ENCODE results near the gene ZNF576.

The ZNF576 gene

DNA sequence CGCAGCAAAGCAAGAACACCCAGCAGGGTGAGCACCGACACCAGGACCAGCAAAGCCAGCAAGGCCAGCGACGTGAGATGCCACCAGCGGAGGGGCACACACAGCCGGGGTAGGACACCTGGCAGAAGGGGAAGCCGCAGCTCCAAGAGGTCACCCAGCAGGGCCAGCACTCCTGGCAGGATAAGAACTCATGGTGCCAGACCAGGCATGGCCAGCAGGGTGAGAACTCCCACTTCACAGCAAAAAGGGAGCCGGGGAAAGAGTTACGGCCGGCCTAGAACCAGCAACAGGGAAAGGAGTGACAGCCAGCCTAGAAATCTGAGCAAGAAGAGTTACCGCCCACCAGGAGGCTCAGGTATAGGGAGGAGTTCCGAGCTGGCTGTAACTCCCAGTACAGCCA lies 16.0 kb downstream of the ZNF576 start:
- no peak for DNase-seq (ENCODE audit: low read depth)
- TF ChIP-seq, protein P1, sequence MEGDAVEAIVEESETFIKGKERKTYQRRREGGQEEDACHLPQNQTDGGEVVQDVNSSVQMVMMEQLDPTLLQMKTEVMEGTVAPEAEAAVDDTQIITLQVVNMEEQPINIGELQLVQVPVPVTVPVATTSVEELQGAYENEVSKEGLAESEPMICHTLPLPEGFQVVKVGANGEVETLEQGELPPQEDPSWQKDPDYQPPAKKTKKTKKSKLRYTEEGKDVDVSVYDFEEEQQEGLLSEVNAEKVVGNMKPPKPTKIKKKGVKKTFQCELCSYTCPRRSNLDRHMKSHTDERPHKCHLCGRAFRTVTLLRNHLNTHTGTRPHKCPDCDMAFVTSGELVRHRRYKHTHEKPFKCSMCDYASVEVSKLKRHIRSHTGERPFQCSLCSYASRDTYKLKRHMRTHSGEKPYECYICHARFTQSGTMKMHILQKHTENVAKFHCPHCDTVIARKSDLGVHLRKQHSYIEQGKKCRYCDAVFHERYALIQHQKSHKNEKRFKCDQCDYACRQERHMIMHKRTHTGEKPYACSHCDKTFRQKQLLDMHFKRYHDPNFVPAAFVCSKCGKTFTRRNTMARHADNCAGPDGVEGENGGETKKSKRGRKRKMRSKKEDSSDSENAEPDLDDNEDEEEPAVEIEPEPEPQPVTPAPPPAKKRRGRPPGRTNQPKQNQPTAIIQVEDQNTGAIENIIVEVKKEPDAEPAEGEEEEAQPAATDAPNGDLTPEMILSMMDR (IDR thresholded peaks at IDR 0.05; ENCODE audit: control insufficient read depth, extremely low read depth, insufficient read depth), result no peak
- H3K4me3 ChIP-seq (ENCODE audit: low read depth, low read length), result no peak overlapping the region

GRCh38 chr19:43616306-43616705 lies 19.9 kb downstream of the ZNF576 start:
- TF ChIP-seq, protein P1 (IDR thresholded peaks at IDR 0.05; ENCODE audit: control insufficient read depth, extremely low read depth, insufficient read depth), result no peak
- H3K4me3 ChIP-seq (ENCODE audit: low read depth, low read length), result no peak overlapping the region
- no peak for DNase-seq (ENCODE audit: low read depth)

GRCh38 chr19:43616954-43617353 lies 20.6 kb downstream of the ZNF576 start:
- no peak for DNase-seq (ENCODE audit: low read depth)
- H3K4me3 ChIP-seq (ENCODE audit: low read depth, low read length), result no peak overlapping the region
- TF ChIP-seq, protein P1 (IDR thresholded peaks at IDR 0.05; ENCODE audit: control insufficient read depth, extremely low read depth, insufficient read depth), result no peak

DNA sequence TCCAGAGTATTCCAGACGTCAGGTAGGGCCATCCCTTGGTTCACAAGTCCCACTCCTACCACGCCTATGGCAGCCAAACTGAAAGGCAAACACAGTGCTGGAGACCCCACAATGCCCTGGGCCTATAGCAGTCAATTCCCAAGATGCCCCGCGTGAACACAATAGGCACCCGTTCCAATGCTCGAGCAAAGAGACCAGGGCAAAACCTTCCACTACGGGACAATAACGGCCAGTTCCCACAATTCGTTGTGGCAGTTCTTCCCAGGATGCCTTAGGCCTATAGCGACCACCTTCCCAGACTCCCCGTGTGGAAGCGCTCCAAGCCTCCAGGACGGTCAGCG lies 22.5 kb downstream of the ZNF576 start:
- DNase-seq (ENCODE audit: low read depth), result no peak
- H3K4me3 ChIP-seq (ENCODE audit: low read depth, low read length), result peak overlapping the region; percentile 65
- TF ChIP-seq, protein P1 (IDR thresholded peaks at IDR 0.05; ENCODE audit: control insufficient read depth, extremely low read depth, insufficient read depth), result no peak

DNA sequence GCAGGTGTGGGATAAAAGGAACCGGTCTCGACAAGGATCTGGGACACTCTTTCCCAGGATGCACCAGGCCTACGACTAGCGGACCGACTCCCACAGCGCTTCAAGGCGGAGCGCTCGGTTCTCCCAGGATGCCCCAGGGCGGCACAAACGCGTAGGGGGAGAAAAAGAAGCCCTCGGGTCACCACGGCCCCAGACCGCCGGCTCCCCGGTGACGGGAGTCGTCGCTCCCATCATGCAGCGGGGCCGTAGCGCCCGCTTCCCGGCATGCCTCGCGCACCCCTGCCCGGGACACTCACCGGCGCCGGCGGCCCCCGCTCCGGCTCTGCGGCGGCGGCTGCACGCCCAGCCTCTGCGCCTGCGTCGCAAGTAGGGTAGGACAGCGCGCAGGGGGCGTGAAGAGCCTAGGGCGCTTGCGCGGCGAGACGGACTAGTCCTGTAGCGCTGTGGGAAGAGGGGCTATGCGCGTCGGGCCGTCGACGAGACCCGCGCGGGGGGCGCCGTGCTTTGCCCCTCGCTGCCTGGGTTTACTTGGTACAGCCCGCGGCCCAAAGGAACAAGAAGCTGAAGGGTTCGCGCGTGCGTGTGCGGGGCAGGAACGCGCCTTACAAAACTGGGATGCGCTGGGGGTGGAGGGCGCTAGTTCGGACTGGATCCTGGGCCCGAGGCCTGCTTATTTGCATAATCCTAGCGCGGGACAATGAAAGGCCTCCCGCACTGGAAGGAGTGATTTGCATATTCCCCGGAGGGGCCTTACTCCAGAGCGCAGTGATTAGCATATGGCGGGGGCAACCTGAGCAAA lies 23.1 kb downstream of the ZNF576 start, which contains the start of gene ZNF428:
ZNF428 (minus strand) TSS at position 368 of the 799 bp plus-strand sequence. CDS start 5,325 bp downstream, outside the sequence.
- TF ChIP-seq, protein P1 (IDR thresholded peaks at IDR 0.05; ENCODE audit: control insufficient read depth, extremely low read depth, insufficient read depth), result no peak
- peak within 1 kb of the TSS; percentile 65 for H3K4me3 ChIP-seq (ENCODE audit: low read depth, low read length)
- peak; percentile 48 for DNase-seq (ENCODE audit: low read depth)

DNA sequence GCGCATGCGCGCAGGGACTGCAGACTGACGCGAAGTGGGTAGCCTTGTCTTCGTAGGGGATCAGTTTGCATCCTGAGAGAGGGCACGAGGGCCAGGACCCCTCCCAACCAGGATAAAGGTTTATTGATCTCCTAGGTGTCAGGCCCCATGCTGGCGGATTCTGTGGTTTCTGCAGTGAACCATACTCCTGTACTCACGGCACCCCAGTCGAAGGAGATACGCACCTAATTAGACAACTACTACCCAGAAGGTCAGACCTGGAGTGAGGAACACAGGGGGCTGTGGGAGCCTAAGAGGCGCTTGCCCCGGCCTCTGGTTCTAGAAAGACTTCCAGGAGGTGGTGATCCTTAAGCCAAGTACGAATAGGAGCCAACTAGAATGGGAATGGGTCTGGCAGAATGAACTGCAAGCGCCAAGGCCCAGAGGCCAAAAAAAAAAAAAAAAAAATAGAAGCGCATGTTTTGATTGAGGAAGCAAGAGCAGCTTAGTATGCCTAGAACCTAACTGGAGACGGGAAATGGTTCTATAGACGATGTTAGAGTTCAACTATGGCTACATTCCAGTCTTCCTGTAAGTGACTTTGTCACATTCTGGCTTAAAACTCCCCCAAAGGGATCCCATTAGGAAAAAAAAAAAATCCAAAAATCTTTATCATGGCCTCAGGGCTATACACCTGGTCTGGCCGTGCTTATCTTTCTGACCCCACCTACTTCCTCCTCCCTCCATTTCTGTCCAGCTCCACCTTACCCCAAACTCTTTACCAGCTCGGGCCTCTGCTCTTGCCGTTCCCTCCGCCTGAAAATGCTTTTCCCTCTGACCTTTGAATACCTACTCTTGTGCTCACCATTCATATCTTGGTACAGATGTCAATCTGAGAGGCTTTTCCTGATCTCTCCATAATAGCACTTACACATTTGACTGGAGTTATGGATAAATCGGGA lies 23.9 kb downstream of the ZNF576 start:
- TF ChIP-seq, protein P1 (IDR thresholded peaks at IDR 0.05; ENCODE audit: control insufficient read depth, extremely low read depth, insufficient read depth), result no peak
- peak overlapping the region; percentile 65 for H3K4me3 ChIP-seq (ENCODE audit: low read depth, low read length)
- DNase-seq (ENCODE audit: low read depth), result no peak
